GM21515 (cell line): ENCODE measurements around the gene DISP1.
"Not testable (repeated sequence)": the region's sequence is repeated elsewhere in the genome, so short reads cannot be mapped to it uniquely, and the experiment has no call there.

Experiments
- ATAC-seq: cut with Tn5 transposase; IDR thresholded peaks from one replicate; pipeline ENCODE4 v1.9.1; 2021; ENCODE audit not compliant: unreplicated experiment

DISP1 gene

DNA sequence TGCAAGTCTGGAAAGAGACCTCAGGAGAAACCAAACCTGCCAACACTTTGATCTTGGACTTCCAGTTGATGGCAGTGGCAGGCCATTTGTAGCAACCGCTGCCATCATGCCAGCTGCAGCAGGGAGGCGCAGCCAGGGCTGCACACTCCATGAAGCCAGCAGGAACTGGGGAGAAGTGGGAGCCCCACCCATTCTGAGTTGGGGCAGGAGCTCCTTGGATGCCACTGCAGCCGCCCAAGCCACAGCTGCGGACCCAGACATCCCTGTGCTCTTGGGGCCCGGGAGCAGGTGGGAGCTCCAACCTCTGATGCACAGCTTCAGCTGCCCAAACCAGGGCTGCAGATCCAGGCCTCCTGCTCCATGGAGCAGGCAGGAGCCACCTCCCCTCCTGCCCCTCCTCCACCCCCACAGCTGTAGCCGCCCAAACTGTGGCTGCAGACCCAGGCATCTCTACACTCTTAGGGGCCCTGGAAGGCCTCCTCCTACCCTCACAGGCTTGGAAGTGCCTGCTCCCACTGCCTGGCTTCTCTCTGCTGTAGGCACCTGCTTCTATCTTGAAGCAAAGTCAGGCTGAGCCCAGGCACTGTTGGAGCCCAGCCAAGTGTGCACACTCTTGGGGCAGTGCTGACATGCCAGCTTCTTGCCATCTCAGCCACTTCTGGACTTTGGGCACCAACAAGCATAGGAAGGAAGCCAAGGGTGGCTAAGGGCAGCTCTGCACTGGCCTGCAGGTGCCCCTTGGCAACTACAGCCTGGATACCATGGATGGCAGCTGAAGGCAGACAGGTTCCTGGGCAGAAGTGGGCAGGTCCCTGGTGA lies 20.0 kb upstream of the DISP1 start:
- ATAC-seq = no peak

GRCh38 chr1:222798116-222798515 lies 16.7 kb upstream of the DISP1 start:
- no peak for ATAC-seq

- ATAC-seq = no peak
These were observed 15.9 kb upstream of the DISP1 start for GRCh38 chr1:222798975-222799374.

- ATAC-seq = no peak
These were observed 13.8 kb upstream of the DISP1 start for GRCh38 chr1:222801067-222801466.

DNA sequence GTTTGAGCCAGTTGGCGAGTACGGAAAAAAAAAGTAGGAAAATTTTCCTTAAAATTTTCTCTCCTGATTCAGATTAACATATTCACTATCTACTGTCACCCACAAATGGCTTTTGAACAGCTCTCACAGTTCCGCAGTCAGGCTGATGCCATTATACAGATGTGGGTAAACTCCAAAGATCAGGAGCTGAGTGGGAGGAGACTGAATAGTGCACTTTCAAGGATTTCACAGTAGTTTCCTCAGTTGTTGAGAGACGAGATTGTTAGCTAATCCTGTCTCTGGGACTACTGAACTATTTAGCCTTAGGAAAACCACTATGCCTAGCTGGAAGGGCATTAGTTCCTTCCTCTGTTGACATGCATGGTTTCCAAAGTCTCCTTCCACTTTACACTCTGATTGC lies 3.2 kb upstream of the DISP1 start:
- no peak for ATAC-seq

DNA sequence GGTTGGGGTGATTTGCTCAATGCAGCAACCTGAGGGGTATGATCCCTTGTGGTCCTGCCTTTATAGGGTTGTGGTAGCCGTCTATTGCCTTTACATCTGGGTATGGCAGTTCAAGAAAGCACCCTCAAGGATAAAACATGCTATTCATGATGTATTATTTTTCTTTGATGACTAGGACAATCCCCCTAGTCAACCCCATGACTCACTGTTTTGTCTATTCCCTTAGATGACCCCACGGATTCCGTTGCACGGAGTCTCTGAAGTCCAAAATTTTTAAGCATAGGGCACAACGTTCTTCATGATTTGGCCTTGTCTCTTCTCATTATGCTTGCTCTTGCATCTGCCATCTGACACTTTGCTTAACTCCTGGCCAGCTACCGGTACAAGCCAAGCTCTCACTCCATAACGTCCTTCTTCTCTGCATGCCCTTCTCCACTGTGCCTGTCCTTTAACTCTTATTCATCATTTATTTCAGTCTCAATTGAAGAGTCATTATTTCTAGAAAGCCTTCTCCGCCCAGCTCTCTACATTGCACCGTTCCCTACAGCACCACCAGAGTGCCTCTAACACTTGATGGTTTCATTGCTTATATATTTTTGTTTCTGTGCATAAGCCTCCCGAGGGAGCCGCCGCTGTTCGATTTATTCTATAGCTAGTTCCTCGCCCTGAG lies 838 bp upstream of the DISP1 start:
- ATAC-seq = no peak

GRCh38 chr1:222815440-222815765 lies 564 bp downstream of the DISP1 start:
- ATAC-seq = no peak

DNA sequence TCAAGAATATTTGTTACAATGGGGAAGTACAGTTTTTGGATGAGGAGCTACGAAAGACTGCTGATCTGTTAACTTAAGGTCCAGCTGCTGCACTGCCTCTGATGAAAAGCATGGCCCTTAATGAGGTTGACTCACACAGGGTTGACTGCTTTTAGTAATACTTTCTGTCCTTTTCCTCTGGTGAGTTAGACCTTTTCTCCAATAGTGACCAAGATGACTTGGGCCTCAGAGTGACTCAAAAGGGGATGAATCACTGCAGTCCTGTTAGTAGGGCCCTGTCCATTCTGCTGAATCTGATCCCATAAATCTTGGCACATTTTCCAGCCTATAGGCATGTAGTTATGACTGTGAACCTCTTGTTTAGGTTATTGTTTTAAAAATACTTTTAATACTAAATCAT lies 2.7 kb downstream of the DISP1 start:
- ATAC-seq = no peak

GRCh38 chr1:222818171-222818570 lies 3.3 kb downstream of the DISP1 start:
- no peak for ATAC-seq

- ATAC-seq = no peak
These were observed 5.4 kb downstream of the DISP1 start for GRCh38 chr1:222820171-222820712.

GRCh38 chr1:222821239-222821638 lies 6.4 kb downstream of the DISP1 start:
- no peak for ATAC-seq

DNA sequence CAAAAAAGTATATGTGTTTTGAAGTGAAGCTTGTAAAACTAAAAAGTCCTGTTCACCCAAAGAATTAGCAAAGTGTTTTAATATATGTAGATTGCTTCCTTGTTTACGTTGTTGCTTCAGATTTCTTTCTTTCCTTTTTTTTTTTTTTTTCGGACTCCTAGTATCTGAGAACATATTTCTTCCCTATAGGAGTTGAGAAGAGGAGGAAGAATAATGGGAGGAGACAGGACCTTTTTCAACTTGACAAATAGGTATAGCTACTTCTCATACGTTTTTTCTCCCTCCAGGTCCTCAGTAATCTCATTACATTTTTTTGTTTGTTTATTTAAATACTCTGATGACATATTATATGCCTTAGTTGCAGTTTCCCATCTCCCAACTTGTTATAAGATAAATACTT lies 8.9 kb downstream of the DISP1 start:
- ATAC-seq = no peak

GRCh38 chr1:222824641-222825040 lies 9.8 kb downstream of the DISP1 start:
- ATAC-seq = no peak

DNA sequence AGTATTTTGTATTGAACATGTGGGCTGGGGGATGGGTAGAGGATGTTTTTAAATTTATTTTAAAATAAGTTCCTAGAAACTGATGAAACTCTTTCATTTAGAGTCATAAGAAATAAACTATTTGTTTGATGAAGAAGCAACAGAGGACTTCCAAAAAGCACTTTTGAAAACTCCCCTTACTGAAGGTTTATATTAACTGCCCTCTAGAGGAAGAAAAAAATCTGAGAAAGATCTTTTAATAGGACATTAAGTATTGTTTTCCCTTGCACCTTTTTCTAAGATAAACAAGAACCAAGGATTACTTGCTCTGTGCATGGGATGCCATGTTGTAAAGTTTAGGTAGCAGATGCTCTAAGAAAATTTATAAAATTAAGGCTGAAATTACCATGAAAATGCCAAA lies 14.1 kb downstream of the DISP1 start:
- ATAC-seq = no peak

DNA sequence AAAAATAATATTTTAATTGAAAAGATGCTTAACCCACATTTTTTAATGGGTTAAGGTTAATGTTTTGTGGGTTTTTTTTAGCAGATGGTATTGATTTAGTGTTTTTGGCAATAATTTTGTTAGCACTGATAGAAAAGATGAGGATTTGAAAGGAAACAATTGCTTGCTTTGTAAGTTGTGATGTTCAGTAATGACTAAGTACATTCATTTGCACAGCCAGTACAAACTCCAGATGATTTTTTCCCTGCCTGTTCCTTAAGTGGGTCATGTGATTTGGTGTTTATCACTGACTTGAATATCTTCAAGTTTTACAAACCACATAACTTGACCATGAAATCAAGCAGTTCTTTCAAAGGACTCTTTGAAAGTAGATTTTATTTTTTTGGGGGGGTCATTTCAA lies 15.0 kb downstream of the DISP1 start:
- no peak for ATAC-seq

- no peak for ATAC-seq
These were observed 18.6 kb downstream of the DISP1 start for GRCh38 chr1:222833356-222833876.

DNA sequence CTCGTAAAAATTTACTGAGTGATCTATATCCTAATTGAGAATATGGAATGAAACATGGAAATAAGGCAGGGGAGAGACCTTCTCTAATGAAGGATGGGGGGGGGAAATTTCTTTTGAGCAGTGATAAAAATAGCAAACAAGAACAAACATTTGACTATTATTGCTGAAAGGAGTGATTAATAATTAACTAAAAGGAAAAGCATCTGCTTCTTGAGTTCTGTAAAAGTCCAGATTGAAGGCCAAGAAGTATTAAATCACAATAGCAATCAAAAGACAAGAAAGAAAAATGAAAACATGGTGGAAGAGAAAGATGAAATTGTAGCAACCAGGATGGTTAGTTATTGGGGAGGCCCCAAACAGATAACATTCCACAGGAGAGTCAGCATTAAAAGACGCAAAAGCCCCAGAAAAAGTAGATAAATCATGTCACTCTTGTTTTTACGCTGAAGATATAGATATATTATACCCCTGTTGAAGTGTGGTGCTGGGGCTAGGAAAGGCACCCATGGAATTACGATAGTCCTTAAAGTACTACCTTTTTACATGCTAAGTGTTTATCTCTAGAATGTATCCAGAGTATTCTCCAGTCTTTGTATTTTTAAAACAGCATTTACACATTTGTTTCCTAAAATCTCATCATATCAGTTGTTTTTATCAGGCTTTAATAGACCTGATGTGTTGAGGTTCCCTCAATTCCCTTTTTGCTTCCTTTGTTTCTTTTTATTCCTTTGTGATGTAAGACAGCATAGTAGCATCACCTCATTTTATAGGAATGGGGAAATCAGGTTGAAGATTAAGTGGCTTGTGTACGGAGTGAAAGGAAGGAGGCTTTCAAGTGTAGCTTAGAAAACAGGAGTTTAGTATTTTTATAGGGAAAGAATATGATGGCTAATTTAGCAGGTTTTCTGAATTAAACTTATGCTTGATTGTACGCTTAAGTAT lies 28.9 kb downstream of the DISP1 start:
- ATAC-seq = no peak

- ATAC-seq = no peak
These were observed 29.6 kb downstream of the DISP1 start for GRCh38 chr1:222844411-222844779.

GRCh38 chr1:222845763-222846162 lies 30.9 kb downstream of the DISP1 start:
- no peak for ATAC-seq

- not testable (repeated sequence) for ATAC-seq
These were observed 35.7 kb downstream of the DISP1 start for GRCh38 chr1:222850550-222850949.

DNA sequence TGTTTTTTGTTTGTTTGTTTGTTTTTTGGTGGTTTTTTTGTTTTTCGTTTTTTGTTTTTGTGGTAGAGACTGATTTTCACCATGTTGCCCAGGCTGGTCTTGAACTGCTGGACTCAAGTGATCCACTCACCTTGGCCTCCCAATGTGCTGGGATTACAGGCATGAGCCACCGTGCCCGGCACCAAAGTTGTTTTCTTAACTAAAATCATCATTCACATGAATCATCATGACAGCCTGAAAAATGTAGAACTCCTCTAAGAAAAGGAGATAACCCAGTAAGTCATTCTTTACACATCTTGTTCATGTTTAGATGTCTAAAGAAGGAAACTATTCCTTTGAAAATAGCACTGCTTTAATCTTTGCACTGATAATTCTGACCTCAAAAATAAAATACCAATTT lies 37.5 kb downstream of the DISP1 start:
- ATAC-seq = no peak
